ENCODE results near the gene ZNF142. TPM values are rescaled to one million over a fixed set of nuclear protein-coding genes. Genes with fewer than 3 reads are reported as not detected.

Gene ZNF142
- total and polyA plus RNA-seq, 9 of the 15 experiments (the other 6 are each of a cell fraction or from before 2014, with no cell fraction given) = 0.50 to 26.1 (median 4.5) TPM

DNA sequence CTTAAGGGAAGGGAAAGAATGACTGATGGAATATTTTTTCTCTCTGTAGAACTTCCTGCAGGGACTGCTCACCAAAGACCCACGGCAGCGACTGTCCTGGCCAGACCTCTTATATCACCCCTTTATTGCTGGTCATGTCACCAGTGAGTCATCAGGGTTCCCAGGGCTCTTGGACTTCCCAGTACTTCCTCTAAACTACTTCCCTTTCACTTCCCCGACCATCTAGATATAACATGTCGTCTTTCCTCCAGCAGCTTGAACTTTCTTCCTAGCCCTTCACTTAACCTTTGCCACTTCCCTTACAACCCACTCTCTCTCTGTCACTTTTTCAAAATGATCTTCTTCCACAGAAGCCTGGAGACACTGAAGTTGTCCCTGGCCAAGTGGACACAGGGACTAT, 19.7 kb upstream of the ZNF142 start (continued):
- TF ChIP-seq CEBPB (tag; IDR thresholded peaks at IDR 0.05) (no peak), ATF7 (IDR thresholded peaks at IDR 0.05) (peak; percentile 38; the same call in 1 of the 2 replicates), FOXK2 (conservative IDR thresholded peaks at IDR 0.05 in 1 of 2, IDR thresholded peaks at IDR 0.05 in 1 of 2; ENCODE audit: low read depth in 2 of 2) (no peak), MEIS2 (IDR thresholded peaks at IDR 0.05; ENCODE audit: partially characterized antibody) (no peak), ETV6 (IDR thresholded peaks at IDR 0.05; ENCODE audit: borderline replicate concordance in 1 of 2, low read depth in 2 of 2, low read length in 1 of 2) (peak; percentile 95 to 98), ETV6 (CRISPR knock-in tag; IDR thresholded peaks at IDR 0.05; ENCODE audit: borderline replicate concordance) (no peak), NR3C1 (CRISPR knock-in tag; IDR thresholded peaks at IDR 0.05) (no peak), ZNF212 (CRISPR knock-in tag; IDR thresholded peaks at IDR 0.05) (no peak), SOX6 (IDR thresholded peaks at IDR 0.05) (no peak), NONO (IDR thresholded peaks at IDR 0.05; ENCODE audit: low read depth in 2 of 2, low read length in 1 of 2) (no peak), PML (IDR thresholded peaks at IDR 0.05; ENCODE audit: low read length) (no peak)
- TF ChIP-seq, protein P1, sequence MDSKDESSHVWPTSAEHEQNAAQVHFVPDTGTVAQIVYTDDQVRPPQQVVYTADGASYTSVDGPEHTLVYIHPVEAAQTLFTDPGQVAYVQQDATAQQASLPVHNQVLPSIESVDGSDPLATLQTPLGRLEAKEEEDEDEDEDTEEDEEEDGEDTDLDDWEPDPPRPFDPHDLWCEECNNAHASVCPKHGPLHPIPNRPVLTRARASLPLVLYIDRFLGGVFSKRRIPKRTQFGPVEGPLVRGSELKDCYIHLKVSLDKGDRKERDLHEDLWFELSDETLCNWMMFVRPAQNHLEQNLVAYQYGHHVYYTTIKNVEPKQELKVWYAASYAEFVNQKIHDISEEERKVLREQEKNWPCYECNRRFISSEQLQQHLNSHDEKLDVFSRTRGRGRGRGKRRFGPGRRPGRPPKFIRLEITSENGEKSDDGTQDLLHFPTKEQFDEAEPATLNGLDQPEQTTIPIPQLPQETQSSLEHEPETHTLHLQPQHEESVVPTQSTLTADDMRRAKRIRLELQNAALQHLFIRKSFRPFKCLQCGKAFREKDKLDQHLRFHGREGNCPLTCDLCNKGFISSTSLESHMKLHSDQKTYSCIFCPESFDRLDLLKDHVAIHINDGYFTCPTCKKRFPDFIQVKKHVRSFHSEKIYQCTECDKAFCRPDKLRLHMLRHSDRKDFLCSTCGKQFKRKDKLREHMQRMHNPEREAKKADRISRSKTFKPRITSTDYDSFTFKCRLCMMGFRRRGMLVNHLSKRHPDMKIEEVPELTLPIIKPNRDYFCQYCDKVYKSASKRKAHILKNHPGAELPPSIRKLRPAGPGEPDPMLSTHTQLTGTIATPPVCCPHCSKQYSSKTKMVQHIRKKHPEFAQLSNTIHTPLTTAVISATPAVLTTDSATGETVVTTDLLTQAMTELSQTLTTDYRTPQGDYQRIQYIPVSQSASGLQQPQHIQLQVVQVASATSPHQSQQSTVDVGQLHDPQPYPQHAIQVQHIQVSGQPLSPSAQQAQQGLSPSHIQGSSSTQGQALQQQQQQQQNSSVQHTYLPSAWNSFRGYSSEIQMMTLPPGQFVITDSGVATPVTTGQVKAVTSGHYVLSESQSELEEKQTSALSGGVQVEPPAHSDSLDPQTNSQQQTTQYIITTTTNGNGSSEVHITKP (IDR thresholded peaks at IDR 0.05; ENCODE audit: partially characterized antibody) = no peak
- TF ChIP-seq, protein P2, sequence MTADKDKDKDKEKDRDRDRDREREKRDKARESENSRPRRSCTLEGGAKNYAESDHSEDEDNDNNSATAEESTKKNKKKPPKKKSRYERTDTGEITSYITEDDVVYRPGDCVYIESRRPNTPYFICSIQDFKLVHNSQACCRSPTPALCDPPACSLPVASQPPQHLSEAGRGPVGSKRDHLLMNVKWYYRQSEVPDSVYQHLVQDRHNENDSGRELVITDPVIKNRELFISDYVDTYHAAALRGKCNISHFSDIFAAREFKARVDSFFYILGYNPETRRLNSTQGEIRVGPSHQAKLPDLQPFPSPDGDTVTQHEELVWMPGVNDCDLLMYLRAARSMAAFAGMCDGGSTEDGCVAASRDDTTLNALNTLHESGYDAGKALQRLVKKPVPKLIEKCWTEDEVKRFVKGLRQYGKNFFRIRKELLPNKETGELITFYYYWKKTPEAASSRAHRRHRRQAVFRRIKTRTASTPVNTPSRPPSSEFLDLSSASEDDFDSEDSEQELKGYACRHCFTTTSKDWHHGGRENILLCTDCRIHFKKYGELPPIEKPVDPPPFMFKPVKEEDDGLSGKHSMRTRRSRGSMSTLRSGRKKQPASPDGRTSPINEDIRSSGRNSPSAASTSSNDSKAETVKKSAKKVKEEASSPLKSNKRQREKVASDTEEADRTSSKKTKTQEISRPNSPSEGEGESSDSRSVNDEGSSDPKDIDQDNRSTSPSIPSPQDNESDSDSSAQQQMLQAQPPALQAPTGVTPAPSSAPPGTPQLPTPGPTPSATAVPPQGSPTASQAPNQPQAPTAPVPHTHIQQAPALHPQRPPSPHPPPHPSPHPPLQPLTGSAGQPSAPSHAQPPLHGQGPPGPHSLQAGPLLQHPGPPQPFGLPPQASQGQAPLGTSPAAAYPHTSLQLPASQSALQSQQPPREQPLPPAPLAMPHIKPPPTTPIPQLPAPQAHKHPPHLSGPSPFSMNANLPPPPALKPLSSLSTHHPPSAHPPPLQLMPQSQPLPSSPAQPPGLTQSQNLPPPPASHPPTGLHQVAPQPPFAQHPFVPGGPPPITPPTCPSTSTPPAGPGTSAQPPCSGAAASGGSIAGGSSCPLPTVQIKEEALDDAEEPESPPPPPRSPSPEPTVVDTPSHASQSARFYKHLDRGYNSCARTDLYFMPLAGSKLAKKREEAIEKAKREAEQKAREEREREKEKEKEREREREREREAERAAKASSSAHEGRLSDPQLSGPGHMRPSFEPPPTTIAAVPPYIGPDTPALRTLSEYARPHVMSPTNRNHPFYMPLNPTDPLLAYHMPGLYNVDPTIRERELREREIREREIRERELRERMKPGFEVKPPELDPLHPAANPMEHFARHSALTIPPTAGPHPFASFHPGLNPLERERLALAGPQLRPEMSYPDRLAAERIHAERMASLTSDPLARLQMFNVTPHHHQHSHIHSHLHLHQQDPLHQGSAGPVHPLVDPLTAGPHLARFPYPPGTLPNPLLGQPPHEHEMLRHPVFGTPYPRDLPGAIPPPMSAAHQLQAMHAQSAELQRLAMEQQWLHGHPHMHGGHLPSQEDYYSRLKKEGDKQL (CRISPR knock-in tag; IDR thresholded peaks at IDR 0.05; ENCODE audit: borderline replicate concordance) = no peak

Data from K562 (cell line).